HEK293 (cell line): ENCODE data around the gene ZNF280A.

Source experiments
- CTCF ChIA-PET: fragments of 350-600 bp; formaldehyde crosslinking; extraction: SDS; loops from one replicate; lab custom pipeline; 2021; ENCODE audit warnings: antibody characterized with exemption; lab: Yijun Ruan, JAX
- POLR2A ChIA-PET: fragments of 300-600 bp; formaldehyde crosslinking; extraction: SDS; loops from one replicate; lab custom pipeline; 2020; ENCODE audit warnings: antibody characterized with exemption, inconsistent platforms; lab: Yijun Ruan, JAX
- H3K27ac ChIP-seq: fragments of 200-500 bp; sonication (Bioruptor generic); 2 replicates; pipeline ENCODE4 v1.5.1; 2014; ENCODE audit warnings: low read depth, low read length, control low read depth, inconsistent platforms; ENCODE audit errors: extremely low read depth
- H3K36me3 ChIP-seq, 2 experiments: fragments of 200-500 bp in 1 of 2; sonication (Bioruptor generic) in 1 of 2; 1 replicate in 1 of 2; 2 replicates in 1 of 2; pipeline ENCODE4 v1.5.1; 2014 to 2017; ENCODE audit warnings: inconsistent platforms in 2 of 2, low read length in 2 of 2; ENCODE audit not compliant: control insufficient read depth in 2 of 2, insufficient read depth in 1 of 2
- H3K4me1 ChIP-seq: fragments of 200-500 bp; sonication (Bioruptor generic); 2 replicates; pipeline ENCODE4 v1.5.1; 2014; ENCODE audit warnings: mild to moderate bottlenecking, low read length, inconsistent platforms; ENCODE audit not compliant: control insufficient read depth, insufficient read depth
- H3K4me3 ChIP-seq: 2 replicates; pipeline ENCODE4 v1.5.1; 2011; ENCODE audit warnings: low read depth, mild to moderate bottlenecking, control low read depth, low read length, moderate library complexity
- H3K9me3 ChIP-seq: fragments of 200-500 bp; sonication (Bioruptor generic); 2 replicates; pipeline ENCODE4 v1.5.1; 2014; ENCODE audit warnings: low read depth, low read length, inconsistent platforms; ENCODE audit not compliant: control insufficient read depth, insufficient read depth
- GLI2 ChIP-seq: fragments of 450-650 bp; formaldehyde crosslinking; IDR thresholded peaks from 2 replicates; pipeline ENCODE4; 2017; ENCODE audit warnings: missing biosample characterization, missing genetic modification characterization, low read depth, borderline replicate concordance
- GLIS1 ChIP-seq: fragments of 450-650 bp; formaldehyde crosslinking; IDR thresholded peaks from 2 replicates; pipeline ENCODE4 v1.5.1; 2016; ENCODE audit warnings: missing biosample characterization, missing genetic modification characterization
- SETDB1 ChIP-seq: IDR thresholded peaks from one replicate; pipeline ENCODE4 v1.6.1; 2017; ENCODE audit warnings: mild to moderate bottlenecking, low read length, moderate library complexity, mixed read lengths; ENCODE audit not compliant: insufficient read length
- ZNF175 ChIP-seq: fragments of 450-650 bp; formaldehyde crosslinking; IDR thresholded peaks from 2 replicates; pipeline ENCODE4 v1.5.1; 2016; ENCODE audit warnings: missing biosample characterization, missing genetic modification characterization
- ZNF184 ChIP-seq: fragments of 450-650 bp; IDR thresholded peaks from 2 replicates; pipeline ENCODE4 v1.5.1; 2018; ENCODE audit warnings: missing biosample characterization, mild to moderate bottlenecking, missing genetic modification characterization
- ZNF433 ChIP-seq: fragments of 450-650 bp; formaldehyde crosslinking; IDR thresholded peaks from 2 replicates; pipeline ENCODE4 v1.5.1; 2016; ENCODE audit warnings: missing biosample characterization, missing genetic modification characterization, low read depth
- ZNF549 ChIP-seq: fragments of 450-650 bp; IDR thresholded peaks from 2 replicates; pipeline ENCODE4 v1.5.1; 2018; ENCODE audit warnings: missing biosample characterization, missing genetic modification characterization, mild to moderate bottlenecking, inconsistent platforms, moderate library complexity
- ZNF629 ChIP-seq: fragments of 450-650 bp; formaldehyde crosslinking; IDR thresholded peaks from 2 replicates; pipeline ENCODE4 v1.5.1; 2017; ENCODE audit warnings: missing biosample characterization, missing genetic modification characterization
- TF ChIP-seq, protein P1 (sequence below): fragments of 450-650 bp; formaldehyde crosslinking; optimal IDR thresholded peaks from 2 replicates; pipeline ENCODE3; 2016; ENCODE audit warnings: missing biosample characterization, mild to moderate bottlenecking, missing genetic modification characterization
- TF ChIP-seq, protein P2 (sequence below): fragments of 450-650 bp; formaldehyde crosslinking; IDR thresholded peaks from 2 replicates; pipeline ENCODE4 v1.5.1; 2016; ENCODE audit warnings: missing biosample characterization, missing genetic modification characterization
- TF ChIP-seq, protein P3 (sequence below): fragments of 450-650 bp; formaldehyde crosslinking; IDR thresholded peaks from 2 replicates; pipeline ENCODE4 v1.5.1; 2016; ENCODE audit warnings: missing biosample characterization, missing genetic modification characterization, low read depth
- TF ChIP-seq, protein P4 (sequence below): fragments of 450-650 bp; formaldehyde crosslinking; IDR thresholded peaks from 2 replicates; pipeline ENCODE4 v1.5.1; 2016; ENCODE audit warnings: missing biosample characterization, missing genetic modification characterization
- TF ChIP-seq, protein P5 (sequence below): fragments of 450-650 bp; formaldehyde crosslinking; IDR thresholded peaks from 2 replicates; pipeline ENCODE4 v1.5.1; 2016; ENCODE audit warnings: missing biosample characterization, missing genetic modification characterization

The ZNF280A gene

DNA sequence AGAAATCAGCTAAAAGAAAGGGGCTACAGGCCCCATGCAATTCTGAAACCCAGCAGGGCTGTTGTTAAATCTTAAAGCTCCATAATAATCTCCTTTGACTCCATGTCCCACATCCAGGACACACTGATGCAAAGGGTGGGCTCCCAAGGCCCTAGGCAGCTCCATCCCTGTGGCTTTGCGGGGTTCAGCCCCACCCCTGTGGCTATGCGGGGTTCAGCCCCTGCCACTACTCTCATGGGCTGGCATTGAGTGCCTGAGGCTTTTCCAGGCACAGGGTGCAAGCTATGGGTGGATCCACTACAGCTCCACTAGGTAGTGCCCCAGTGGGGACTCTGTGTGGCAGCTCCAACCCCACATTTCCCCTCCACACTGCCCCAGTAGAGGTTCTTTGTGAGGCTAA, 8.7 kb upstream of the ZNF280A start:
- H3K27ac ChIP-seq, result no peak overlapping the region
- H3K4me3 ChIP-seq, result no peak overlapping the region
- H3K36me3 ChIP-seq, result no peaks in the 10 kb centered on the region
- H3K9me3 ChIP-seq, result no peaks in the 10 kb centered on the region
- CTCF ChIA-PET, result interaction anchor here (0.6 to 1.1 kb wide), 2 partner anchors 10 to 66 kb away, joined by 3 read pairs; no protein-coding TSS in a partner anchor
- H3K4me1 ChIP-seq, result no peaks in the 10 kb centered on the region
- POLR2A ChIA-PET, result no interaction called here
- TF ChIP-seq ZNF433 (tag by site-specific recombination) (no peak), ZNF629 (no peak), SETDB1 (no peak)
- TF ChIP-seq, protein P1, sequence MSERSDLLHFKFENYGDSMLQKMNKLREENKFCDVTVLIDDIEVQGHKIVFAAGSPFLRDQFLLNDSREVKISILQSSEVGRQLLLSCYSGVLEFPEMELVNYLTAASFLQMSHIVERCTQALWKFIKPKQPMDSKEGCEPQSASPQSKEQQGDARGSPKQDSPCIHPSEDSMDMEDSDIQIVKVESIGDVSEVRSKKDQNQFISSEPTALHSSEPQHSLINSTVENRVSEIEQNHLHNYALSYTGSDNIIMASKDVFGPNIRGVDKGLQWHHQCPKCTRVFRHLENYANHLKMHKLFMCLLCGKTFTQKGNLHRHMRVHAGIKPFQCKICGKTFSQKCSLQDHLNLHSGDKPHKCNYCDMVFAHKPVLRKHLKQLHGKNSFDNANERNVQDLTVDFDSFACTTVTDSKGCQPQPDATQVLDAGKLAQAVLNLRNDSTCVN, result no peak

DNA sequence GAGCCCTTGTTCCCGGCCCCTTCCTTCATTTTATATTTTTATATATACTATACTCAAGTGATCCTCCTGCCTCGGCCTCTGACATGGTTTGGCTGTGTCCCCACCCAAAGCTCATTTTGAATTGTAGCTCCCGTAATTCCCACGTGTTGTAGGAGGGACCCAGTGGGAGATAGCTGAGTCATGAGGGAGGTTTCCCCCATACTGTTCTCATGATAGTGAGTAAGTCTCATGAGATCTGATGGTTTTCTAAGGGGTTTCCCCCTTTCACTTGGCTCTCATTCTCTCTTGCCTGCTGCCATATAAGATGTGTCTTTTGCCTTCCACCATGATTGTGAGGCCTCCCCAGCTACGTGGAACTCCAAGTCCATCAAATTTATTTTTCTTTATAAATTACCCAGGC, 7.2 kb upstream of the ZNF280A start:
- Histone ChIP-seq H3K36me3 (no peaks in the 10 kb centered on the region), H3K27ac (no peak overlapping the region), H3K4me1 (no peaks in the 10 kb centered on the region), H3K4me3 (no peak overlapping the region), H3K9me3 (no peaks in the 10 kb centered on the region)
- ChIA-PET POLR2A (no interaction called here), CTCF (no interaction called here)
- TF ChIP-seq ZNF175 (tag by site-specific recombination) (no peak), ZNF184 (tag by site-specific recombination) (no peak), GLIS1 (tag by site-specific recombination) (no peak), SETDB1 (no peak), GLI2 (tag by site-specific recombination) (no peak), ZNF549 (tag by site-specific recombination) (no peak)
- TF ChIP-seq, protein P2, sequence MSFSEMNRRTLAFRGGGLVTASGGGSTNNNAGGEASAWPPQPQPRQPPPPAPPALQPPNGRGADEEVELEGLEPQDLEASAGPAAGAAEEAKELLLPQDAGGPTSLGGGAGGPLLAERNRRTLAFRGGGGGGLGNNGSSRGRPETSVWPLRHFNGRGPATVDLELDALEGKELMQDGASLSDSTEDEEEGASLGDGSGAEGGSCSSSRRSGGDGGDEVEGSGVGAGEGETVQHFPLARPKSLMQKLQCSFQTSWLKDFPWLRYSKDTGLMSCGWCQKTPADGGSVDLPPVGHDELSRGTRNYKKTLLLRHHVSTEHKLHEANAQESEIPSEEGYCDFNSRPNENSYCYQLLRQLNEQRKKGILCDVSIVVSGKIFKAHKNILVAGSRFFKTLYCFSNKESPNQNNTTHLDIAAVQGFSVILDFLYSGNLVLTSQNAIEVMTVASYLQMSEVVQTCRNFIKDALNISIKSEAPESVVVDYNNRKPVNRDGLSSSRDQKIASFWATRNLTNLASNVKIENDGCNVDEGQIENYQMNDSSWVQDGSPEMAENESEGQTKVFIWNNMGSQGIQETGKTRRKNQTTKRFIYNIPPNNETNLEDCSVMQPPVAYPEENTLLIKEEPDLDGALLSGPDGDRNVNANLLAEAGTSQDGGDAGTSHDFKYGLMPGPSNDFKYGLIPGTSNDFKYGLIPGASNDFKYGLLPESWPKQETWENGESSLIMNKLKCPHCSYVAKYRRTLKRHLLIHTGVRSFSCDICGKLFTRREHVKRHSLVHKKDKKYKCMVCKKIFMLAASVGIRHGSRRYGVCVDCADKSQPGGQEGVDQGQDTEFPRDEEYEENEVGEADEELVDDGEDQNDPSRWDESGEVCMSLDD (tag by site-specific recombination), result no peak
- TF ChIP-seq, protein P3, sequence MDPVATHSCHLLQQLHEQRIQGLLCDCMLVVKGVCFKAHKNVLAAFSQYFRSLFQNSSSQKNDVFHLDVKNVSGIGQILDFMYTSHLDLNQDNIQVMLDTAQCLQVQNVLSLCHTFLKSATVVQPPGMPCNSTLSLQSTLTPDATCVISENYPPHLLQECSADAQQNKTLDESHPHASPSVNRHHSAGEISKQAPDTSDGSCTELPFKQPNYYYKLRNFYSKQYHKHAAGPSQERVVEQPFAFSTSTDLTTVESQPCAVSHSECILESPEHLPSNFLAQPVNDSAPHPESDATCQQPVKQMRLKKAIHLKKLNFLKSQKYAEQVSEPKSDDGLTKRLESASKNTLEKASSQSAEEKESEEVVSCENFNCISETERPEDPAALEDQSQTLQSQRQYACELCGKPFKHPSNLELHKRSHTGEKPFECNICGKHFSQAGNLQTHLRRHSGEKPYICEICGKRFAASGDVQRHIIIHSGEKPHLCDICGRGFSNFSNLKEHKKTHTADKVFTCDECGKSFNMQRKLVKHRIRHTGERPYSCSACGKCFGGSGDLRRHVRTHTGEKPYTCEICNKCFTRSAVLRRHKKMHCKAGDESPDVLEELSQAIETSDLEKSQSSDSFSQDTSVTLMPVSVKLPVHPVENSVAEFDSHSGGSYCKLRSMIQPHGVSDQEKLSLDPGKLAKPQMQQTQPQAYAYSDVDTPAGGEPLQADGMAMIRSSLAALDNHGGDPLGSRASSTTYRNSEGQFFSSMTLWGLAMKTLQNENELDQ, result no peak
- TF ChIP-seq, protein P4, sequence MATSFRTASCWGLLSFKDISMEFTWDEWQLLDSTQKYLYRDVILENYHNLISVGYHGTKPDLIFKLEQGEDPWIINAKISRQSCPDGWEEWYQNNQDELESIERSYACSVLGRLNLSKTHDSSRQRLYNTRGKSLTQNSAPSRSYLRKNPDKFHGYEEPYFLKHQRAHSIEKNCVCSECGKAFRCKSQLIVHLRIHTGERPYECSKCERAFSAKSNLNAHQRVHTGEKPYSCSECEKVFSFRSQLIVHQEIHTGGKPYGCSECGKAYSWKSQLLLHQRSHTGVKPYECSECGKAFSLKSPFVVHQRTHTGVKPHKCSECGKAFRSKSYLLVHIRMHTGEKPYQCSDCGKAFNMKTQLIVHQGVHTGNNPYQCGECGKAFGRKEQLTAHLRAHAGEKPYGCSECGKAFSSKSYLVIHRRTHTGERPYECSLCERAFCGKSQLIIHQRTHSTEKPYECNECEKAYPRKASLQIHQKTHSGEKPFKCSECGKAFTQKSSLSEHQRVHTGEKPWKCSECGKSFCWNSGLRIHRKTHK, result no peak
- TF ChIP-seq, protein P5, sequence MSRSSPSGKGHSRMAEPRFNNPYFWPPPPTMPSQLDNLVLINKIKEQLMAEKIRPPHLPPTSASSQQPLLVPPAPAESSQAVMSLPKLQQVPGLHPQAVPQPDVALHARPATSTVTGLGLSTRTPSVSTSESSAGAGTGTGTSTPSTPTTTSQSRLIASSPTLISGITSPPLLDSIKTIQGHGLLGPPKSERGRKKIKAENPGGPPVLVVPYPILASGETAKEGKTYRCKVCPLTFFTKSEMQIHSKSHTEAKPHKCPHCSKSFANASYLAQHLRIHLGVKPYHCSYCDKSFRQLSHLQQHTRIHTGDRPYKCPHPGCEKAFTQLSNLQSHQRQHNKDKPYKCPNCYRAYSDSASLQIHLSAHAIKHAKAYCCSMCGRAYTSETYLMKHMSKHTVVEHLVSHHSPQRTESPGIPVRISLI (tag by site-specific recombination), result no peak
